ENCODE data around the gene OSMR. TPM values are rescaled to one million over a fixed set of nuclear protein-coding genes. Genes with fewer than 3 reads are reported as not detected.

OSMR gene
- total and polyA plus RNA-seq, 12 donors = 3.9 to 33.4 (median 8.3) TPM

- WGBS, 2 donors = 90% methylated on average over 4 of the region's 4 CpGs
- intact Hi-C loops (cut with DNase I) = loop anchor here in 6 of 10 donors (5.0 to 10.0 kb wide), 4 partner anchors 39 to 242 kb away; partner anchors contain the start of gene RICTOR (in 1 of the 6)
- DNase-seq (no peak), ATAC-seq (no peak)
- no peak overlapping the region for H3K27ac ChIP-seq
- H3K36me3 ChIP-seq = no peaks in the 10 kb centered on the region
- H3K9me3 ChIP-seq = no peaks in the 10 kb centered on the region
- H3K4me3 ChIP-seq = no peak overlapping the region
- H3K27me3 ChIP-seq = peaks cover 0 to under 1% (median 0%) of the 10 kb centered on the region in 7 donors
- H3K4me1 ChIP-seq = peaks cover 2 to 33% (median 15%) of the 10 kb centered on the region in 9 donors
- TF ChIP-seq CTCF (IDR thresholded peaks at IDR 0.05) = no peak
These were observed 13.0 kb upstream of the OSMR start for GRCh38 chr5:38832810-38833209.

- peaks cover 0 to 8% (median 0%) of the 10 kb centered on the region in 11 donors for H3K9me3 ChIP-seq
- no peak for TF ChIP-seq CTCF (IDR thresholded peaks at IDR 0.05)
- no peak overlapping the region for H3K4me3 ChIP-seq
- 11 to 30% methylated on average over 2 of the region's 2 CpGs for WGBS, 2 donors
- peak; percentile 23 to 82 (median 56) for ATAC-seq
- no peak for DNase-seq
- H3K27me3 ChIP-seq = peaks cover 0 to 4% (median 0%) of the 10 kb centered on the region in 7 donors
- H3K36me3 ChIP-seq = no peaks in the 10 kb centered on the region
- H3K4me1 ChIP-seq = peaks cover 3 to 42% (median 22%) of the 10 kb centered on the region in 9 donors
- peak overlapping the region in 8 of 10 donors; percentile 10 to 59 (median 24) for H3K27ac ChIP-seq
- intact Hi-C loops (cut with DNase I) = loop anchor here in 3 of 10 donors (10.0 kb wide), 2 partner anchors 89 to 239 kb away; partner anchors contain the start of gene RICTOR (in 1 of the 3)
These were observed 9.9 kb upstream of the OSMR start for GRCh38 chr5:38835887-38836286.

GRCh38 chr5:38837416-38837815 is 8.4 kb upstream of the OSMR start:
- Histone ChIP-seq H3K4me3 (no peak overlapping the region), H3K27me3 (peaks cover 0 to 4% (median 0%) of the 10 kb centered on the region in 7 donors), H3K9me3 (peaks cover 0 to 8% (median 0%) of the 10 kb centered on the region in 11 donors), H3K4me1 (peaks cover 0 to 36% (median 22%) of the 10 kb centered on the region in 9 donors), H3K27ac (peak overlapping the region in 1 of 10 donors; percentile 29), H3K36me3 (peaks cover 0 to 3% (median 0%) of the 10 kb centered on the region in 9 donors)
- 62 to 74% methylated on average over 2 of the region's 2 CpGs for WGBS, 2 donors
- ATAC-seq (no peak), DNase-seq (no peak)
- intact Hi-C loops (cut with DNase I) = loop anchor here in 3 of 10 donors (10.0 kb wide), 2 partner anchors 87 to 237 kb away; partner anchors contain the start of gene RICTOR (in 1 of the 3)
- no peak for TF ChIP-seq CTCF (IDR thresholded peaks at IDR 0.05)

GRCh38 chr5:38837932-38838331 is 7.9 kb upstream of the OSMR start:
- no peak for DNase-seq
- Histone ChIP-seq H3K4me3 (no peak overlapping the region), H3K36me3 (peaks cover 0 to 3% (median 0%) of the 10 kb centered on the region in 9 donors), H3K27me3 (peaks cover 0 to 4% (median 0%) of the 10 kb centered on the region in 7 donors), H3K27ac (peak overlapping the region in 1 of 10 donors; percentile 36), H3K9me3 (peaks cover 0 to 8% (median 0%) of the 10 kb centered on the region in 11 donors), H3K4me1 (peaks cover 0 to 36% (median 22%) of the 10 kb centered on the region in 9 donors)
- WGBS, 2 donors = 64 to 96% methylated on average over 2 of the region's 2 CpGs
- no peak for TF ChIP-seq CTCF (IDR thresholded peaks at IDR 0.05)
- intact Hi-C loops (cut with DNase I) = loop anchor here in 3 of 10 donors (10.0 kb wide), 2 partner anchors 87 to 237 kb away; partner anchors contain the start of gene RICTOR (in 1 of the 3)
- ATAC-seq = peak in 1 of 8 donors; percentile 51

Data from heart right ventricle (tissue), 16 donors.